Measurements from ENCODE around the gene TMEM255B.
"Not testable (repeated sequence)": the region's sequence is repeated elsewhere in the genome, so short reads cannot be mapped to it uniquely, and the experiment has no call there.

TMEM255B gene

DNA sequence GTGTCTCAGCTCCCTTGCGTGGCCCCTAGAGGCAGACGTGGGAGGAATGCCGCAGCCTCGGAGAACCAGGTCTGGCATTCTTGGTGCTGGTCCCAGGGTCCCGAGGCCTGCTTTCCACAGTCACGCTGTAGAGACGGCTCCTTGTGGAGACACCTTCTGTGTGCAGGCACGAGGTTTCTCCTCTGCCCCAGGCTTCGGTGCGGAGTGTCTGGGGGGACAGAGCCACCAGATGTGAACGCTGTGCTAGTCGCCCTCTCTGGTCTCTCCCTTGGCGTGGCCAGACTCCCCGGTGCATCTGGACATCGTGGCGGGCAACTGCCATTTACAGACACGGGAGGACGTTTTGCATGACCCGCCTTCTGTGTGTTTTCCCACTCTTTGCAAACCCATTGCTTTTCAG lies 7.5 kb upstream of the TMEM255B start:
- no peak overlapping the region for H3K4me3 ChIP-seq (ENCODE audit: low read length)
- TF ChIP-seq, protein P1, sequence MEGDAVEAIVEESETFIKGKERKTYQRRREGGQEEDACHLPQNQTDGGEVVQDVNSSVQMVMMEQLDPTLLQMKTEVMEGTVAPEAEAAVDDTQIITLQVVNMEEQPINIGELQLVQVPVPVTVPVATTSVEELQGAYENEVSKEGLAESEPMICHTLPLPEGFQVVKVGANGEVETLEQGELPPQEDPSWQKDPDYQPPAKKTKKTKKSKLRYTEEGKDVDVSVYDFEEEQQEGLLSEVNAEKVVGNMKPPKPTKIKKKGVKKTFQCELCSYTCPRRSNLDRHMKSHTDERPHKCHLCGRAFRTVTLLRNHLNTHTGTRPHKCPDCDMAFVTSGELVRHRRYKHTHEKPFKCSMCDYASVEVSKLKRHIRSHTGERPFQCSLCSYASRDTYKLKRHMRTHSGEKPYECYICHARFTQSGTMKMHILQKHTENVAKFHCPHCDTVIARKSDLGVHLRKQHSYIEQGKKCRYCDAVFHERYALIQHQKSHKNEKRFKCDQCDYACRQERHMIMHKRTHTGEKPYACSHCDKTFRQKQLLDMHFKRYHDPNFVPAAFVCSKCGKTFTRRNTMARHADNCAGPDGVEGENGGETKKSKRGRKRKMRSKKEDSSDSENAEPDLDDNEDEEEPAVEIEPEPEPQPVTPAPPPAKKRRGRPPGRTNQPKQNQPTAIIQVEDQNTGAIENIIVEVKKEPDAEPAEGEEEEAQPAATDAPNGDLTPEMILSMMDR (conservative IDR thresholded peaks at IDR 0.05; ENCODE audit: low read length): no peak
- no peak for DNase-seq (ENCODE audit: low read depth)

GRCh38 chr13:113752211-113752986 lies 6.6 kb upstream of the TMEM255B start:
- not testable (repeated sequence) for DNase-seq (ENCODE audit: low read depth); H3K4me3 ChIP-seq (ENCODE audit: low read length)

DNA sequence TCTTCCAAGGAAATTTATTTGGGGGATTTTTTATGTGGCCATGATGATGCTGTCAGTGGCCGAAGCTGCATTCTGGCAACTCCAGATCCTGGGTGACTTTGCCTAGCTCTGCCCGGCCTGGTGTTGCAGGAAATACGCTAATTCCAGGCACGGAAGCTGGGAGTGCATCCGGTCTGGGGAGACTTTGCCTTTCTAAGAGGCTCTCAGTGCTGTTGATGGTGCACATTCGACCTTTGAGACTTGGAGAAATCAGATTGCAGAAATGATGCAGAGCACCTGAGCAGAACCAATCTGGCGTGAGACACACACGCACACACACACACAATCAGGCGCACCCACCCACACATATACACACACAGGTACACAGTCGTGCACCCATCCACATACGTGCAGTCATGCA lies 5.9 kb upstream of the TMEM255B start:
- no peak overlapping the region for H3K4me3 ChIP-seq (ENCODE audit: low read length)
- TF ChIP-seq, protein P1 (conservative IDR thresholded peaks at IDR 0.05; ENCODE audit: low read length): no peak
- DNase-seq (ENCODE audit: low read depth): no peak

- DNase-seq (ENCODE audit: low read depth): no peak
- TF ChIP-seq, protein P1 (conservative IDR thresholded peaks at IDR 0.05; ENCODE audit: low read length): no peak
- H3K4me3 ChIP-seq (ENCODE audit: low read length): no peak overlapping the region
These were observed 4.8 kb upstream of the TMEM255B start for GRCh38 chr13:113754242-113754641.

DNA sequence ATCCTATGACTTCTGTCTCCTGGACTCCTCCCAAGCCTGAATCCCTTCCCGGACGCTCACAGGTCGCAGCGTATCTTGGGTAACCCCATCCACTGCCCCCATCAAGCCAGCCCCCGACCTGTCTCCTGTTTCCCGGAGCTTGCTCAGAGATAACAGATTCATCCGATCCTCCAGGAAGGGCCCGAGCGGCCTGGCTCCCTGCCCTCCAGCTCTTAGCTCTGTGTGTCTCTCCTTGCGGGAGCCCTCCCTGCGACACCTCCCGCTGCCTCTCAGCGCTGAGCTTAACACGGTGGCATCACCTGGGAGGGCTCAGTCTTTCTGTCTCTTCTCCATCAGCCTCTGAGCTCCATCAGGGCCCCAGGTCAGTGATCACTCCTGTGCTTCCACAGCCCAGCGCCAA lies 4.3 kb upstream of the TMEM255B start:
- H3K4me3 ChIP-seq (ENCODE audit: low read length): no peak overlapping the region
- TF ChIP-seq, protein P1 (conservative IDR thresholded peaks at IDR 0.05; ENCODE audit: low read length): no peak
- no peak for DNase-seq (ENCODE audit: low read depth)

DNA sequence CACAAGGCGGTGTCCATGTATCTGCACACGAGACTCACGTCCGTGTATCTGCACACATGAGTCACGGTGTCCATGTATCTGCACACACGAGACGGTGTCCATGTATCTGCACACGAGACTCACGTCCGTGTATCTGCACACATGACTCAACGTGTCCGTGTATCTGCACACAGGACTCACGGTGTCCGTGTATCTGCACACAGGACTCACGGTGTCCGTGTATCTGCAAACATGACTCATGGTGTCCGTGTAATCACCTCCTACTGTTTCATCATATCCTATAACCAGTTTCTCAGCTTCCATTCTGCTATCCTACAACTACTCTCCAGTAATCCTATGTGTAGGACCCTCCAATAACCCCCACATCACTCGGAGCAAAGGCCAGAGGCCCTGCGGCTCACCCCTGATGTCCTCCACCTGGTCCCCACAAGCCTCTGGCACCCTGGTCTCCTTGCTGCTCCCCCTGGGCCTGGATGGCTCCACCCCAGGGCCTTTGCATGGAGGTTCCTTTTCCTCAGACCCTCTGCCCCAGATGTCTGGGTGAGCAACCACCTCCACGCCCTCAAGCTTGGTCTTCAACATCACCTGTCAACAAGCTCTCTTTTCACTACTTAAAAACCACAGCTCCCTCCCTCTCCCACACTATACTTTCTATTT lies 2.5 kb upstream of the TMEM255B start:
- H3K4me3 ChIP-seq (ENCODE audit: low read length): no peak overlapping the region
- no peak for DNase-seq (ENCODE audit: low read depth)
- TF ChIP-seq, protein P1 (conservative IDR thresholded peaks at IDR 0.05; ENCODE audit: low read length): no peak

GRCh38 chr13:113759525-113760137 lies 605 bp downstream of the TMEM255B start:
- TF ChIP-seq, protein P1 (conservative IDR thresholded peaks at IDR 0.05; ENCODE audit: low read length): no peak
- DNase-seq (ENCODE audit: low read depth): no peak
- peak overlapping the region; percentile 67 for H3K4me3 ChIP-seq (ENCODE audit: low read length)
